Fibroblast of the aortic adventitia (primary cell): ENCODE data around the gene PLPP3. TPM values are rescaled to one million over a fixed set of nuclear protein-coding genes. Genes with fewer than 3 reads are reported as not detected.

Experiments used
- DNase-seq: peaks from one replicate; pipeline ENCODE4 v3.0.0-alpha.2; 2010; ENCODE audit warnings: low read depth
- H3K4me3 ChIP-seq: 2 replicates; pipeline ENCODE4 v1.5.1; 2011; ENCODE audit warnings: low read depth, mild to moderate bottlenecking, control low read depth, low read length, moderate library complexity
- CTCF ChIP-seq: IDR thresholded peaks from 2 replicates; pipeline ENCODE4 v1.5.1; 2011; ENCODE audit warnings: mild to moderate bottlenecking, low read length, control low read depth, inconsistent platforms; ENCODE audit not compliant: insufficient read depth
- total RNA-seq: library from RNA; depleted of rRNA; stranded (reverse); fragments of >200 nt; gene quantifications from 2 replicates; pipeline ENCODE4 v1.2.3, GENCODE V29; 2012; ENCODE audit warnings: low replicate concordance

The PLPP3 gene
- total RNA-seq, 1 donor: 270 TPM

GRCh38 chr1:56459260-56459659, 120.1 kb downstream of the PLPP3 start:
- no peak overlapping the region for H3K4me3 ChIP-seq
- no peak for TF ChIP-seq CTCF
- DNase-seq: no peak

DNA sequence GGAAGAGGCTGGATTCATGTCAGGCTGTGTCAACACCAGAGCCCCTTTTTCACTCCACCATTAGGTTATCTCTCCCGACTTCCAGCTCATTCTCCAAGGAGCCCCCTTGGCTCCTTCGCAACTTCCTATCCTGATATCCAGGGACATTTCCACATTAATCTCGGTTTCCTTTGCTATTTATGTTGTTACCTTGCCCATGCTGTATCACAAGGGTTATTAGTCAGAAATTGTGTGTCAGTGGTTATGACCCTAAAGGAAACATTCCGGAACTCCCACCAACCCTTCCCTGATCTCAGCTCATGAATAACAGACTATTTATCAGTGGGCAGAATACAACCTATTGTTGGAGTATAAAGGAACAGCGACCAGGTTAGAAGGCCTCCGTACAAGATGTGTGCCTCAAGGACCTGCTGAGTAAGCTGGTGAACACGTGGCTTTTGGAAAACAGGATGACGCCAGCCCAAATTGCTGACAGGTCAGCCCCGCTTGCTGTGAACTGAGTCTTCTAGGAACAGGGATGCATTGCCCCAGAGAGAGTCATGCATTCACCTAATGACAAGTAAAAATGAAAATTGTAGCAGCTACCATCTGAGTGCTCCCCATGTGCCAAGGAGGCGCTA, 121.5 kb downstream of the PLPP3 start:
- no peak overlapping the region for H3K4me3 ChIP-seq
- DNase-seq: no peak
- no peak for TF ChIP-seq CTCF

- H3K4me3 ChIP-seq: no peak overlapping the region
- TF ChIP-seq CTCF: no peak
- peak; percentile 30 for DNase-seq
These were observed 122.8 kb downstream of the PLPP3 start for GRCh38 chr1:56456435-56457101.

DNA sequence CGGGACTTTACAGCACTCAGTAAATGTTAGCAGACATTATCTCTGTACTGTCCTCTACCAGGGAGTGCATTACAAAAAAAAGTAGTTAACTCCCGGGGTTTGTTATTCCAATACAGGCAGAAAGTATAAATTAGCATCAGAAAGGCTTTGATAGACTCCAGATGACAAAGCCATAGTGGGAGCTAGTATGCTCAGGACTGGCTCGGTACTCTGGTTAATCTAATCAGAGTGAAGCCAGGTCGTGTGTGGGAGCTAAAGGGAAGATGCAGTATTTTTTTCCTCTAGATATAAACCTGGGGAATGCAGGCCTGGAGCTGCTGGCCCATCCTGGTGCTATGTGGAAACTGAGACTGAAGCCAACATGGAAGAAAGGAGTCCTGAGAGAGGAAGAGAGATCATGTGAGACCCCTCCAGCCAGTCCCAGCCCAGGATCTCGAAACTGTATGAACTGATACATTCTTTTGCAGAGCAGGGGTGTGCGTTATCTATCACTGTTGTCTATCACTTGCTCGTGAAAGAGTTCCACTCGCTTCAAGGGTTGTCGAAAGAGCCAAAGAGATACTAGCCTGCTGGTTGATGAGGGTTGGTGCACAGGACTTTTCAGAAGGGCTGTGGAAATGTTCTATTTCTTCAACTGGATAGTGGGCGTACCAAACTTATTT, 125.8 kb downstream of the PLPP3 start:
- TF ChIP-seq CTCF: no peak
- H3K4me3 ChIP-seq: no peak overlapping the region
- DNase-seq: no peak

DNA sequence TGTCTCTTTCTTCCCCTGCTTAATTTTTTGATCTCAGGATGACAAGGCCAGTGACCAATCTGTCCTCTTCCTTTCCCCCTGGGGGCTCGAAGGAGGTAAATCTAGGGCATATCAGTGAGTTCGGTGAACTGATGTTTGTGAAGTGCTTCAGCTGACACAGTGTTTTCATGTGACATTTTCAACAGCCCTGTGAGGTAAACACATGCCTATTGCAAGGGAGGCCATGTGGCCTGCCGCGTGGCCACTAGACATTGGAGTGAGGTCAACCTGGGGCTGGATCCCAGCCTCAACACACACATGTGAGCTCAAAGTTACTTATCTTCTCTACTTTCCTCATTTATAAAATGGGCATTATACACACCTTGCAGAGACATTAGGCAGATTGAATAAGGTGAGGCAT, 126.3 kb downstream of the PLPP3 start:
- H3K4me3 ChIP-seq: no peak overlapping the region
- no peak for DNase-seq
- TF ChIP-seq CTCF: no peak

- TF ChIP-seq CTCF: no peak
- DNase-seq: no peak
- no peak overlapping the region for H3K4me3 ChIP-seq
These were observed 127.0 kb downstream of the PLPP3 start for GRCh38 chr1:56452027-56453011.
